ENCODE data around the gene SPATA6L. TPM values are rescaled to one million over a fixed set of nuclear protein-coding genes. Genes with fewer than 3 reads are reported as not detected.

Gene SPATA6L
- total and polyA plus RNA-seq, 7 donors = 1.4 to 3.3 (median 2.0) TPM

- H3K27ac ChIP-seq = no peak overlapping the region
- H3K27me3 ChIP-seq = no peaks in the 10 kb centered on the region
- H3K4me3 ChIP-seq = no peak overlapping the region
- TF ChIP-seq POLR2A (IDR thresholded peaks at IDR 0.05) = no peak
- TF ChIP-seq EP300 (IDR thresholded peaks at IDR 0.05) = no peak
- TF ChIP-seq CTCF (IDR thresholded peaks at IDR 0.05) = no peak
- H3K4me1 ChIP-seq = no peaks in the 10 kb centered on the region
- intact Hi-C loops (cut with DNase I) = no loop called here
- no peak for DNase-seq
- H3K36me3 ChIP-seq = no peaks in the 10 kb centered on the region
- 64 to 81% methylated on average over 3 of the region's 3 CpGs for WGBS, 2 donors
- H3K9me3 ChIP-seq = no peaks in the 10 kb centered on the region
Observed at GRCh38 chr9:4620057-4620765, 46.1 kb downstream of the SPATA6L start.

- 82 to 94% methylated on average over 2 of the region's 2 CpGs for WGBS, 2 donors
- Histone ChIP-seq H3K27me3 (no peaks in the 10 kb centered on the region), H3K9me3 (no peaks in the 10 kb centered on the region), H3K36me3 (no peaks in the 10 kb centered on the region), H3K4me1 (no peaks in the 10 kb centered on the region), H3K4me3 (no peak overlapping the region), H3K27ac (no peak overlapping the region)
- DNase-seq = no peak
- intact Hi-C loops (cut with DNase I) = no loop called here
- TF ChIP-seq CTCF (IDR thresholded peaks at IDR 0.05) (no peak), EP300 (IDR thresholded peaks at IDR 0.05) (no peak), POLR2A (IDR thresholded peaks at IDR 0.05) (no peak), POLR2AphosphoS5 (IDR thresholded peaks at IDR 0.05) (no peak)
Observed at GRCh38 chr9:4618700-4619099, 47.6 kb downstream of the SPATA6L start.

GRCh38 chr9:4617752-4618151 is 48.5 kb downstream of the SPATA6L start:
- no peak overlapping the region for H3K4me3 ChIP-seq
- no peaks in the 10 kb centered on the region for H3K36me3 ChIP-seq
- H3K27me3 ChIP-seq = no peaks in the 10 kb centered on the region
- intact Hi-C loops (cut with DNase I) = no loop called here
- H3K4me1 ChIP-seq = no peaks in the 10 kb centered on the region
- H3K27ac ChIP-seq = no peak overlapping the region
- no peaks in the 10 kb centered on the region for H3K9me3 ChIP-seq
- 64 to 69% methylated on average over 3 of the region's 3 CpGs for WGBS, 2 donors
- no peak for DNase-seq
- TF ChIP-seq POLR2A (IDR thresholded peaks at IDR 0.05) (no peak), EP300 (IDR thresholded peaks at IDR 0.05) (no peak), CTCF (IDR thresholded peaks at IDR 0.05) (no peak), POLR2AphosphoS5 (IDR thresholded peaks at IDR 0.05) (no peak)

GRCh38 chr9:4615778-4616177 is 50.5 kb downstream of the SPATA6L start:
- Histone ChIP-seq H3K4me3 (no peak overlapping the region), H3K36me3 (no peaks in the 10 kb centered on the region), H3K9me3 (no peaks in the 10 kb centered on the region), H3K4me1 (no peaks in the 10 kb centered on the region), H3K27ac (no peak overlapping the region), H3K27me3 (no peaks in the 10 kb centered on the region)
- no peak for DNase-seq
- TF ChIP-seq EP300 (IDR thresholded peaks at IDR 0.05) (no peak), POLR2A (IDR thresholded peaks at IDR 0.05) (no peak), POLR2AphosphoS5 (IDR thresholded peaks at IDR 0.05) (no peak), CTCF (IDR thresholded peaks at IDR 0.05) (no peak)
- 85 to 87% methylated on average over 5 of the region's 5 CpGs for WGBS, 2 donors
- intact Hi-C loops (cut with DNase I) = no loop called here

GRCh38 chr9:4615251-4615650 is 51.0 kb downstream of the SPATA6L start:
- 66 to 67% methylated on average over 4 of the region's 4 CpGs for WGBS, 2 donors
- no peak for DNase-seq
- Histone ChIP-seq H3K36me3 (no peaks in the 10 kb centered on the region), H3K9me3 (no peaks in the 10 kb centered on the region), H3K27ac (no peak overlapping the region), H3K4me3 (no peak overlapping the region), H3K27me3 (no peaks in the 10 kb centered on the region), H3K4me1 (no peaks in the 10 kb centered on the region)
- TF ChIP-seq POLR2A (IDR thresholded peaks at IDR 0.05) (no peak), EP300 (IDR thresholded peaks at IDR 0.05) (no peak), CTCF (IDR thresholded peaks at IDR 0.05) (no peak), POLR2AphosphoS5 (IDR thresholded peaks at IDR 0.05) (no peak)
- intact Hi-C loops (cut with DNase I) = no loop called here
